ENCODE data around the gene MZT2B. TPM values are rescaled to one million over a fixed set of nuclear protein-coding genes. Genes with fewer than 3 reads are reported as not detected.

Gene MZT2B
- total and polyA plus RNA-seq, 2 of the 13 experiments (the other 11 are each of a cell fraction or from before 2014, with no cell fraction given): 253 to 410 TPM

DNA sequence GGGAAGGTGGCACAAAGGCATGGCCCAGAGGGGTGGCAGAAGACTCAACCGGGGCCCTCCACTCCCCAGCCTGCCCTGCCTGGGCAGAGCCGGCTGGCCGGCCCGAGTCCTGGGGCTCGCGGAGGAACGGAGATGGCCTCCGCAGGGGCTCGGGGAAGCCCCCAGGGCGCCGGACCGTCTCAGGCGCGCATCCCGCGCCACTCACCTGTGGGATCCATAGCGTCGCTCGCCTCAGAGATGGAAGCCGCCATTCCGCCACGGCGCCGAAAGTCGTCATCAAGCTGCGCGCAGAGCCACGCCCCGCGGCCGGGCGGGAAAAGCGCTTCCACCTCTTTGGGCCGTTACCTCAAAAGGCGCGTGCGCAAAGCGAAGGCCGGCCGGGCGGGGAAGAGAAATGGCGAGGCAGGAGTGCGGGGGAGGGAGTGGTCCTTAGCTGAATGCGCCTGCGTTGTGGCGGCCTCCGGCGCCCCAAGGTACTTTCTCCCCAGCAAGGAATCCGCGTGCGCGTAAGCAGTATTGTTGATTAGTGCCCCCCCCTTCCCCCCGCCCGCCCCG is 660 bp upstream of the MZT2B start, which contains the start of gene SMPD4 (continued):
- TF ChIP-seq, protein P1, sequence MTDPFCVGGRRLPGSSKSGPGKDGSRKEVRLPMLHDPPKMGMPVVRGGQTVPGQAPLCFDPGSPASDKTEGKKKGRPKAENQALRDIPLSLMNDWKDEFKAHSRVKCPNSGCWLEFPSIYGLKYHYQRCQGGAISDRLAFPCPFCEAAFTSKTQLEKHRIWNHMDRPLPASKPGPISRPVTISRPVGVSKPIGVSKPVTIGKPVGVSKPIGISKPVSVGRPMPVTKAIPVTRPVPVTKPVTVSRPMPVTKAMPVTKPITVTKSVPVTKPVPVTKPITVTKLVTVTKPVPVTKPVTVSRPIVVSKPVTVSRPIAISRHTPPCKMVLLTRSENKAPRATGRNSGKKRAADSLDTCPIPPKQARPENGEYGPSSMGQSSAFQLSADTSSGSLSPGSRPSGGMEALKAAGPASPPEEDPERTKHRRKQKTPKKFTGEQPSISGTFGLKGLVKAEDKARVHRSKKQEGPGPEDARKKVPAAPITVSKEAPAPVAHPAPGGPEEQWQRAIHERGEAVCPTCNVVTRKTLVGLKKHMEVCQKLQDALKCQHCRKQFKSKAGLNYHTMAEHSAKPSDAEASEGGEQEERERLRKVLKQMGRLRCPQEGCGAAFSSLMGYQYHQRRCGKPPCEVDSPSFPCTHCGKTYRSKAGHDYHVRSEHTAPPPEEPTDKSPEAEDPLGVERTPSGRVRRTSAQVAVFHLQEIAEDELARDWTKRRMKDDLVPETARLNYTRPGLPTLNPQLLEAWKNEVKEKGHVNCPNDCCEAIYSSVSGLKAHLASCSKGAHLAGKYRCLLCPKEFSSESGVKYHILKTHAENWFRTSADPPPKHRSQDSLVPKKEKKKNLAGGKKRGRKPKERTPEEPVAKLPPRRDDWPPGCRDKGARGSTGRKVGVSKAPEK (CRISPR knock-in tag; IDR thresholded peaks at IDR 0.05; ENCODE audit: borderline replicate concordance): no peak
- TF ChIP-seq, protein P2, sequence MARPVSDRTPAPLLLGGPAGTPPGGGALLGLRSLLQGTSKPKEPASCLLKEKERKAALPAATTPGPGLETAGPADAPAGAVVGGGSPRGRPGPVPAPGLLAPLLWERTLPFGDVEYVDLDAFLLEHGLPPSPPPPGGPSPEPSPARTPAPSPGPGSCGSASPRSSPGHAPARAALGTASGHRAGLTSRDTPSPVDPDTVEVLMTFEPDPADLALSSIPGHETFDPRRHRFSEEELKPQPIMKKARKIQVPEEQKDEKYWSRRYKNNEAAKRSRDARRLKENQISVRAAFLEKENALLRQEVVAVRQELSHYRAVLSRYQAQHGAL (CRISPR knock-in tag; IDR thresholded peaks at IDR 0.05; ENCODE audit: not compliant biosample characterization): no peak
- TF ChIP-seq, protein P3, sequence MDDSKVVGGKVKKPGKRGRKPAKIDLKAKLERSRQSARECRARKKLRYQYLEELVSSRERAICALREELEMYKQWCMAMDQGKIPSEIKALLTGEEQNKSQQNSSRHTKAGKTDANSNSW (CRISPR knock-in tag; IDR thresholded peaks at IDR 0.05; ENCODE audit: borderline replicate concordance): no peak
- TF ChIP-seq, protein P4, sequence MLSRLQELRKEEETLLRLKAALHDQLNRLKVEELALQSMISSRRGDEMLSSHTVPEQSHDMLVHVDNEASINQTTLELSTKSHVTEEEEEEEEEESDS (CRISPR knock-in tag; IDR thresholded peaks at IDR 0.05; ENCODE audit: borderline replicate concordance): 0 out of 2 replicates have a peak, but pooled peaks have one; percentile 16
- peak; percentile 23; the same call in 1 of the 2 replicates for TF ChIP-seq ZNF761 (CRISPR knock-in tag; conservative IDR thresholded peaks at IDR 0.05)
- TF ChIP-seq, protein P5, sequence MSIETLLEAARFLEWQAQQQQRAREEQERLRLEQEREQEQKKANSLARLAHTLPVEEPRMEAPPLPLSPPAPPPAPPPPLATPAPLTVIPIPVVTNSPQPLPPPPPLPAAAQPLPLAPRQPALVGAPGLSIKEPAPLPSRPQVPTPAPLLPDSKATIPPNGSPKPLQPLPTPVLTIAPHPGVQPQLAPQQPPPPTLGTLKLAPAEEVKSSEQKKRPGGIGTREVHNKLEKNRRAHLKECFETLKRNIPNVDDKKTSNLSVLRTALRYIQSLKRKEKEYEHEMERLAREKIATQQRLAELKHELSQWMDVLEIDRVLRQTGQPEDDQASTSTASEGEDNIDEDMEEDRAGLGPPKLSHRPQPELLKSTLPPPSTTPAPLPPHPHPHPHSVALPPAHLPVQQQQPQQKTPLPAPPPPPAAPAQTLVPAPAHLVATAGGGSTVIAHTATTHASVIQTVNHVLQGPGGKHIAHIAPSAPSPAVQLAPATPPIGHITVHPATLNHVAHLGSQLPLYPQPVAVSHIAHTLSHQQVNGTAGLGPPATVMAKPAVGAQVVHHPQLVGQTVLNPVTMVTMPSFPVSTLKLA (IDR thresholded peaks at IDR 0.05): peak; percentile 36; the same call in 1 of the 2 replicates
- no peak; the same call in 1 of the 2 replicates for TF ChIP-seq ZNF83 (CRISPR knock-in tag; IDR thresholded peaks at IDR 0.05; ENCODE audit: borderline replicate concordance)
- no peak for TF ChIP-seq CBX2 (IDR thresholded peaks at IDR 0.05; ENCODE audit: low read depth, low read length)
- TF ChIP-seq CBX2 (CRISPR knock-in tag; IDR thresholded peaks at IDR 0.05; ENCODE audit: low read depth): no peak
- TF ChIP-seq, protein P6, sequence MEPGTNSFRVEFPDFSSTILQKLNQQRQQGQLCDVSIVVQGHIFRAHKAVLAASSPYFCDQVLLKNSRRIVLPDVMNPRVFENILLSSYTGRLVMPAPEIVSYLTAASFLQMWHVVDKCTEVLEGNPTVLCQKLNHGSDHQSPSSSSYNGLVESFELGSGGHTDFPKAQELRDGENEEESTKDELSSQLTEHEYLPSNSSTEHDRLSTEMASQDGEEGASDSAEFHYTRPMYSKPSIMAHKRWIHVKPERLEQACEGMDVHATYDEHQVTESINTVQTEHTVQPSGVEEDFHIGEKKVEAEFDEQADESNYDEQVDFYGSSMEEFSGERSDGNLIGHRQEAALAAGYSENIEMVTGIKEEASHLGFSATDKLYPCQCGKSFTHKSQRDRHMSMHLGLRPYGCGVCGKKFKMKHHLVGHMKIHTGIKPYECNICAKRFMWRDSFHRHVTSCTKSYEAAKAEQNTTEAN (CRISPR knock-in tag; conservative IDR thresholded peaks at IDR 0.05): 0 out of 2 replicates have a peak, but pooled peaks have one; percentile 22
- TF ChIP-seq SNAI1 (CRISPR knock-in tag; IDR thresholded peaks at IDR 0.05; ENCODE audit: borderline replicate concordance): no peak
- no peak for TF ChIP-seq ZNF451 (CRISPR knock-in tag; IDR thresholded peaks at IDR 0.05)
- TF ChIP-seq NKX3-1 (CRISPR knock-in tag; IDR thresholded peaks at IDR 0.05): peak; percentile 43
- TF ChIP-seq, protein P7, sequence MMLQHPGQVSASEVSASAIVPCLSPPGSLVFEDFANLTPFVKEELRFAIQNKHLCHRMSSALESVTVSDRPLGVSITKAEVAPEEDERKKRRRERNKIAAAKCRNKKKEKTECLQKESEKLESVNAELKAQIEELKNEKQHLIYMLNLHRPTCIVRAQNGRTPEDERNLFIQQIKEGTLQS (CRISPR knock-in tag; IDR thresholded peaks at IDR 0.05): 0 out of 2 replicates have a peak, but pooled peaks have one; percentile 20
- no peak for TF ChIP-seq CENPX (CRISPR knock-in tag; IDR thresholded peaks at IDR 0.05)
- TF ChIP-seq SRY (CRISPR knock-in tag; IDR thresholded peaks at IDR 0.05): 0 out of 2 replicates have a peak, but pooled peaks have one; percentile 52
- TF ChIP-seq, protein P8, sequence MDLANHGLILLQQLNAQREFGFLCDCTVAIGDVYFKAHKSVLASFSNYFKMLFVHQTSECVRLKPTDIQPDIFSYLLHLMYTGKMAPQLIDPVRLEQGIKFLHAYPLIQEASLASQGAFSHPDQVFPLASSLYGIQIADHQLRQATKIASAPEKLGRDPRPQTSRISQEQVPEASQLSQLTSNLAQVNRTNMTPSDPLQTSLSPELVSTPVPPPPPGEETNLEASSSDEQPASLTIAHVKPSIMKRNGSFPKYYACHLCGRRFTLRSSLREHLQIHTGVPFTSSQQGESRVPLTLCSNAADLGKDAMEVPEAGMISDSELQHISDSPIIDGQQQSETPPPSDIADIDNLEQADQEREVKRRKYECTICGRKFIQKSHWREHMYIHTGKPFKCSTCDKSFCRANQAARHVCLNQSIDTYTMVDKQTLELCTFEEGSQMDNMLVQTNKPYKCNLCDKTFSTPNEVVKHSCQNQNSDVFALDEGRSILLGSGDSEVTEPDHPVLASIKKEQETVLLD (CRISPR knock-in tag; IDR thresholded peaks at IDR 0.05; ENCODE audit: low read depth): no peak; the same call in 1 of the 2 replicates
- TF ChIP-seq TBX3 (IDR thresholded peaks at IDR 0.05; ENCODE audit: borderline replicate concordance): no peak
- no peak for TF ChIP-seq ZNF776 (CRISPR knock-in tag; IDR thresholded peaks at IDR 0.05)
- TF ChIP-seq ZFP1 (CRISPR knock-in tag; IDR thresholded peaks at IDR 0.05): 0 out of 2 replicates have a peak, but pooled peaks have one; percentile 6
- TF ChIP-seq ARHGAP35 (CRISPR knock-in tag; IDR thresholded peaks at IDR 0.05; ENCODE audit: borderline replicate concordance): peak; percentile 93

Measured in HepG2 (cell line).